Thymus (tissue), 11 donors: ENCODE measurements around the gene UMOD. TPM values are rescaled to one million over a fixed set of nuclear protein-coding genes. Genes with fewer than 3 reads are reported as not detected.

Source experiments
- DNase-seq, 9 donors: peaks; one replicate each; pipeline ENCODE4 v3.0.0-alpha.2; 2013; ENCODE audit warnings: low spot score in 9 of 9, low read depth in 6 of 9, missing footprints in 1 of 9
- H3K27ac ChIP-seq, 2 donors: one replicate each; pipeline ENCODE4 v1.5.1; 2013; ENCODE audit warnings: control low read depth in 1 of 2, low read depth in 1 of 2, low read length in 1 of 2, mild to moderate bottlenecking in 1 of 2, moderate library complexity in 1 of 2
- H3K27me3 ChIP-seq, 2 donors: one replicate each; pipeline ENCODE4 v1.5.1; 2013; ENCODE audit warnings: low read length in 1 of 2; ENCODE audit not compliant: control insufficient read depth in 2 of 2, insufficient read depth in 1 of 2
- H3K36me3 ChIP-seq, 2 donors: one replicate each; pipeline ENCODE4 v1.5.1; 2013; ENCODE audit warnings: low read length in 1 of 2, mild to moderate bottlenecking in 1 of 2, moderate library complexity in 1 of 2; ENCODE audit not compliant: control insufficient read depth in 2 of 2, insufficient read depth in 2 of 2
- H3K4me1 ChIP-seq, 2 donors: one replicate each; pipeline ENCODE4 v1.5.1; 2013; ENCODE audit warnings: low read length in 2 of 2; ENCODE audit not compliant: control insufficient read depth in 2 of 2, insufficient read depth in 2 of 2
- H3K4me3 ChIP-seq, 2 donors: one replicate each; pipeline ENCODE4 v1.5.1; 2013; ENCODE audit warnings: low read length in 2 of 2, control low read depth in 1 of 2, mild to moderate bottlenecking in 1 of 2
- H3K9me3 ChIP-seq, 2 donors: one replicate each; pipeline ENCODE4 v1.5.1; 2013; ENCODE audit warnings: low read length in 1 of 2, mild to moderate bottlenecking in 1 of 2; ENCODE audit not compliant: control insufficient read depth in 2 of 2, insufficient read depth in 1 of 2
- WGBS: extraction: QIAGEN DNeasy Blood & Tissue Kit; methylation state at CpG from one replicate; pipeline ENCODE4 v1.1.7; 2013; 5-methylcytosine and 5-hydroxymethylcytosine counted together
- polyA plus RNA-seq: library from polyadenylated mRNA; stranded (reverse); fragments of 200-250 nt; gene quantifications from one replicate; pipeline ENCODE4 v1.2.3, GENCODE V29; 2013
- total RNA-seq: library from RNA; stranded (reverse); fragments of 120-200 nt; gene quantifications from one replicate; pipeline ENCODE4 v1.2.4, GENCODE V29; 2013
- donor health status: healthy.

The UMOD gene
- total and polyA plus RNA-seq, 2 donors = 0.28 to 0.84 TPM

- H3K36me3 ChIP-seq = no peaks in the 10 kb centered on the region
- H3K27ac ChIP-seq = no peak overlapping the region
- WGBS = 80% methylated on average over 2 of the region's 2 CpGs
- H3K27me3 ChIP-seq = no peaks in the 10 kb centered on the region
- DNase-seq = no peak
- H3K4me1 ChIP-seq = no peaks in the 10 kb centered on the region
- H3K9me3 ChIP-seq = no peaks in the 10 kb centered on the region
- no peak overlapping the region for H3K4me3 ChIP-seq
Observed at GRCh38 chr16:20311548-20311947, 41.0 kb downstream of the UMOD start.

DNA sequence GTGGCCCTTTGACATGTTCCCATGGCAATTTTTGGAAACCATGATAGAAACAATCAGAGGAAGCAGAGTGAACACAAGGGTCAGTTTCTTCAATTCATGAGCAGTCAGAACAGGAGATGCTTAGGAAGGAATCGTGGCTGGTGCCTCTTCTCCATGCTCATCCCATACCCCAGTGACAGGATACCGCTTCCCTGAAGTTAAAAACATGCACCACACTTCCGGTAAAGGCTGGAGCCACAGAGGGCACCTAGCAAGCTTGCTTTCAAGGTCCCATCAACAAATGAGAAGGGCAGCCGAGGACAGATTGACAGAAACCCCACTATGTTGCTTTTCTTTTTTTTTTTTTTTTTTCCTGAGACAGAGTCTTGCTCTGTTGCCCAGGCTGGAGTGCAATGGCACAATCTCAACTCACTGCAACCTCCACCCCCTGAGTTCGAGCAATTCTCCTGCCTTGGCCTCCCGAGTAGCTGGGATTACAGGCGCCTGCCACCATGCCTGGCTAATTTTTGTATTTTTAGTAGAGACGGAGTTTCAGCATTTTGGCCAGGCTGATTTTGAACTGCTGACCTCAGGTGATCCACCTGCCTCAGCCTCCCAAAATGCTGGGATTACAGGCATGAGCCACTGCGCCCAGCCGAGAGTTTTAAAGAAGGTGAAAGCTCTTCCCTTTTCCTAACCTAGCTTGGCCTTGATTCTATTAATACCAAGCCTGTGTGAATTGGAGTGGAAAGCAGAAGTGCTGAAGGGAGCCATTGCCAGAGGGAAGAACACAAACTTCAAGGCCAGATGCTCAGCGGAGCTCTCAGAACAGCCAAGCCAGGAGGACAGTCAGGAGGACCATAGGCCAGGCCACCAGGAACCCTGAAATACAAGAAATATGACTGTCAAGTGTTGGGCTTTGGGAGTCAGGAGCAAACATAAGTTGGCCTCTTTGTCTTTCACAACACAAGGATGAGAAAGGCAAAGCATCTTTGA lies 41.8 kb downstream of the UMOD start:
- no peak overlapping the region for H3K27ac ChIP-seq
- H3K4me1 ChIP-seq = no peaks in the 10 kb centered on the region
- no peaks in the 10 kb centered on the region for H3K36me3 ChIP-seq
- WGBS = 84% methylated on average over 11 of the region's 11 CpGs
- H3K27me3 ChIP-seq = no peaks in the 10 kb centered on the region
- H3K9me3 ChIP-seq = no peaks in the 10 kb centered on the region
- no peak for DNase-seq
- H3K4me3 ChIP-seq = no peak overlapping the region

GRCh38 chr16:20309786-20310185 lies 42.7 kb downstream of the UMOD start:
- H3K9me3 ChIP-seq = no peaks in the 10 kb centered on the region
- H3K27me3 ChIP-seq = no peaks in the 10 kb centered on the region
- H3K4me1 ChIP-seq = no peaks in the 10 kb centered on the region
- 95% methylated on average over 6 of the region's 6 CpGs for WGBS
- no peak for DNase-seq
- H3K36me3 ChIP-seq = no peaks in the 10 kb centered on the region
- no peak overlapping the region for H3K27ac ChIP-seq
- no peak overlapping the region for H3K4me3 ChIP-seq

DNA sequence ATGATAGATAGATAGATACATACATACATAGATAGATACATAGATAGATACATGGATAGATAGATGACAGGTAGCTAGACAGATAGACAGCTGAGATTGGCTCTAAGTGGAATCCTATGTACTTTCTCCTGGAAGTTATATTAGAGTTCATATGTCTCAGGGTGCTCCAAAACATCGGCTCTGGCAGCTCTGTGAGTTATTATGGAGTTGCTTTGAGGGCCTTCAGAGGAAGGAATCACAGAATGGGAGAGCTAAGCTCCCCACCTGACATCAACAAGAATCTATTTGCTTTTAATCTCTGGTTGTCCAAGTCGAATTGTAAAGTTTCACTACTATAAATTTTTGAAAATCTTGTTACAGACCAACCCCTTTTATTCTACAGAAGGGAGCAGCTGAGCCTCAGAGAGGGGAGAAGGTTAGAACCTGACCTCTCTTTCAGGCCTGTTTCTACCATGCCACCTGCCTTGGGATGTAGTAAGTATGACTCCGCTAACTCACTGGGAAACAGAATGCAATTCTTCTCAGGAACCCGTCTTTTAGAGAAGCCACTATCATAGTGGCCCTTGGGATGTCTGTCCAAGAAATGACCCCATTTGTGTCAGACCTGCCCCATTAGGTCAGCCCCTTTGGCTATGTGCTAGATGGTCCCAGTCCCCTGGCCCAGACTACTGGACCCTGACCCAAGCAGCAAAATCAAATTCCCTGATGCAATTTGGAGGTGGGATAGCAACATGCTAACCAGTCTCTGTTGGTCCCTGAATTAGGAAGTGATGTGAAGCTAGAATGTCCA lies 43.5 kb downstream of the UMOD start:
- no peak overlapping the region for H3K4me3 ChIP-seq
- no peaks in the 10 kb centered on the region for H3K9me3 ChIP-seq
- no peaks in the 10 kb centered on the region for H3K4me1 ChIP-seq
- H3K27me3 ChIP-seq = no peaks in the 10 kb centered on the region
- H3K27ac ChIP-seq = no peak overlapping the region
- no peaks in the 10 kb centered on the region for H3K36me3 ChIP-seq
- WGBS = 84% methylated on average over 4 of the region's 4 CpGs
- DNase-seq = no peak

DNA sequence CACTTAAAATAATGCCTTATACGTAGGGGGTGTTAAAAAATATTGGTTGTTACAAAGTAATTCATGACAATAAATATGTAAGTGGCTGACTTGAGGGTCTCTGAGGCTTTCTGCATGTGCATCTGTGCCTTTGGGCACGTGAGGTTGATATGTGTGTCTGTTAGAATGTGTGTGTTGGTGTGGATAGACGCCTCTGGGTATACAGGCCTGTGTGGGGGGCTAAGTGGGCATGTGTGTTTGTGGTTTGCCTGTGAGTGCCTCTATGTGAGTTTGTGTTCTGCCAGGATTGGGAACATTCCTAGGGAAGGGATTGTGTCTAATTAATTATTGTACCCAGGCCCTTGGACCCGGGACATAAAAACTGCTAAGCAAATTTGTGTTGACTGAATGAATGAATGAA lies 44.2 kb downstream of the UMOD start:
- H3K27me3 ChIP-seq = no peaks in the 10 kb centered on the region
- no peaks in the 10 kb centered on the region for H3K36me3 ChIP-seq
- no peak overlapping the region for H3K4me3 ChIP-seq

GRCh38 chr16:20307791-20308190 lies 44.7 kb downstream of the UMOD start:
- H3K27ac ChIP-seq = no peak overlapping the region
- H3K4me3 ChIP-seq = no peak overlapping the region
- no peaks in the 10 kb centered on the region for H3K4me1 ChIP-seq
- H3K36me3 ChIP-seq = no peaks in the 10 kb centered on the region
- WGBS = 88% methylated on average over 7 of the region's 7 CpGs
- no peaks in the 10 kb centered on the region for H3K9me3 ChIP-seq
- no peaks in the 10 kb centered on the region for H3K27me3 ChIP-seq
- no peak for DNase-seq

More for the DNA sequence above, 44.2 kb downstream of the UMOD start:
- Histone ChIP-seq H3K27ac (no peak overlapping the region), H3K4me1 (no peaks in the 10 kb centered on the region), H3K9me3 (no peaks in the 10 kb centered on the region)
- 88% methylated on average over 4 of the region's 4 CpGs for WGBS
- DNase-seq = no peak

- Histone ChIP-seq H3K27ac (no peak overlapping the region), H3K27me3 (no peaks in the 10 kb centered on the region), H3K9me3 (no peaks in the 10 kb centered on the region), H3K4me3 (no peak overlapping the region), H3K36me3 (no peaks in the 10 kb centered on the region), H3K4me1 (no peaks in the 10 kb centered on the region)
- 63% methylated on average over 1 of the region's 1 CpG for WGBS
- no peak for DNase-seq
Observed at GRCh38 chr16:20307240-20307671, 45.3 kb downstream of the UMOD start.

DNA sequence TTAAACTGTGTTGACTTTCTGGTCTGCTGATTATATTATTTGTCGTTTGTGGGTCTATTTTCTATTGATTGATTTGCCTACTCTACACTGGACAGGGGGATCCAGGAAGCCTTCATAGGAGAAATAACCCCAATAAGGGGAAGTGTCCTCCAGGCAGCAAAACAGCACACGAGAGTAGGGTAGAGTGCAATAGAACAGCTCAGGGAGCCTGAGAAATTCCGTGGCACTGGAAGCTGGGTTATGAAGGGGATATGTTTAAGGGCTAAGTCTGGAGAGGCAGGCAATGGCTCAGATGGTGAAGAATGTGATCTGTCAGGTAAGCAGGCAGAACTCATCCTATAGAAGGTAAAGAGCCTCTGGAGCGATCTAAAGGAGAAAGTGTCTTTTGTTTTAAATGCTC lies 46.1 kb downstream of the UMOD start:
- H3K9me3 ChIP-seq = no peaks in the 10 kb centered on the region
- no peaks in the 10 kb centered on the region for H3K27me3 ChIP-seq
- H3K36me3 ChIP-seq = no peaks in the 10 kb centered on the region
- no peak overlapping the region for H3K4me3 ChIP-seq
- H3K27ac ChIP-seq = no peak overlapping the region
- DNase-seq = no peak
- WGBS = 48% methylated on average over 4 of the region's 4 CpGs
- H3K4me1 ChIP-seq = no peaks in the 10 kb centered on the region

DNA sequence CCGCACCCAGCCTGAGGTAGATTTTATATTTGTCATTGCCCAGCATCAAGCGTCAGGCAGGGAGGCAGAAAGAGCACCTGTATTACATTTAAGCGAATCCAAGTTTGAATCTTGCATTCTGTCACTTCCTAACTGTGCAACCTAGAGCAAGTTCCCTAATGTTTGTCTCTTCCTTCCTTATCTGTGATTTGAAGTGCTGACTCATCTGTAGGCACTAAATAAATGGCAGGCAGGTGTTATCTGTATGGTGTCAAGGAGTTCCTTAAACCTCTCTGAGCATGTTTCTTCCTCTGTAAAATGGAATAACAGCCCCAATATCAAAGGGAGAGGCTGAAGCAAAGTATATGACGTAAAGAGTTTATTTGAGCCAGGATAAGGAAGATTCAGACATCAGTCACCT lies 49.5 kb downstream of the UMOD start:
- H3K9me3 ChIP-seq = no peaks in the 10 kb centered on the region
- H3K4me1 ChIP-seq = no peaks in the 10 kb centered on the region
- 63% methylated on average over 4 of the region's 4 CpGs for WGBS
- DNase-seq = no peak
- H3K36me3 ChIP-seq = no peaks in the 10 kb centered on the region
- no peak overlapping the region for H3K4me3 ChIP-seq
- no peak overlapping the region for H3K27ac ChIP-seq
- no peaks in the 10 kb centered on the region for H3K27me3 ChIP-seq
